Cerebellar cortex (tissue), 1 donor: Measurements from ENCODE around the gene CLDN11.

Experiments
- DNase-seq: peaks from one replicate; pipeline ENCODE4 v3.0.0-alpha.2; 2015; ENCODE audit warnings: low spot score

CLDN11 gene

GRCh38 chr3:170426240-170426797 lies 7.7 kb downstream of the CLDN11 start:
- DNase-seq = no peak

- DNase-seq = no peak
These were observed 9.4 kb downstream of the CLDN11 start for GRCh38 chr3:170428095-170428494.

DNA sequence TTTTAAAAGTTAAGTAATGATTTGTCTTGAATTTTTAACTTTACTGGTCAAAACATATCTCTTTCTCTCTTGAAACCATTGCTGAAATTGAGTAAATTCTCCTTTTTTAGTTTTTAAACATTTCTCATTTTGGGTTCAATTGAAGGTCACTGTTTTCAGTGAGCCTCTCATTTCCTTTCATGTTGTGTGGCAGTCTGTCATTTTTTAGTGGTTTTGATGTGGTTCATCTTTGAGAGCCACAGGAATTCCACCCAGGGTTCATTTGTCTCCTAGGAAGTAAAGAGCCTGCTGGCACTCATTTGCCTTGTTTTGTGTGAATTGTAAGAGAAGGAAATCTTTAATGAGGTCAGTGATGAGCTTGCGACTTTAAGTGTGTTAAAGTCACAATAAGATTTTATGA lies 10.4 kb downstream of the CLDN11 start:
- no peak for DNase-seq

DNA sequence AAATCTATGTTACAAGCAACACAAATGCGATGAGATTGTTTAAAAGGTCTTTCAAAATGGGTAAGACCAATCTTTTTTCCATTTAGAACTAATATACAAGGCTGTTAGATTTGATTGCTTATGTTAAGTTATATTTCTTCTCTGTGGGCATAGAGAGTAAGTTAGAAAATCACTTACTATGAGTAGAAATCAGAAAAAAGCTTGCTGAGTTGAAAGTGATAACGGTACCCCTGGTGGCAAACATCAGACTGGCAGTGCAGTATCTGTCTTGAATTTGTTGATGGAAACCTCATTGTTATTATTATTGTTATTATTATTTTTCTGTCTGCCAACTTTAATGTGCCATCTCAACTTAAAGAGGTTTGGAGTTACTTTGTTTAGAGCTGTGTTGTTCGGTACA lies 12.4 kb downstream of the CLDN11 start:
- DNase-seq = no peak

DNA sequence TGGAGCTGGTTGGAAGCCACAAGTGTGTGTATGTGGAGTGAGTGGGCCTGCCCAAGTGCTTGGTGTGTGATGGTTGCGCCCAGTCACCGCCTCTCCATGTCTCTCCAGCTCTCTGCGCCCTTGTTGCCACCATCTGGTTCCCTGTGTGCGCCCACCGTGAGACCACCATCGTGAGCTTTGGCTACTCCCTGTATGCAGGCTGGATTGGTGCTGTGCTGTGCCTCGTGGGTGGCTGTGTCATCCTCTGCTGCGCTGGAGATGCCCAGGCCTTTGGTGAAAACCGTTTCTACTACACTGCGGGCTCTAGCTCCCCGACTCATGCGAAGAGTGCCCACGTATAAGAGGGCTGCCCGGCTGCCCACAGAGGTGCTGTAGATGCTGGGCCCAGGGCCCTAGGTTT lies 13.7 kb downstream of the CLDN11 start:
- DNase-seq = no peak

GRCh38 chr3:170436697-170437096 lies 18.0 kb downstream of the CLDN11 start:
- no peak for DNase-seq

- DNase-seq = no peak
These were observed 18.5 kb downstream of the CLDN11 start for GRCh38 chr3:170437176-170437575.

DNA sequence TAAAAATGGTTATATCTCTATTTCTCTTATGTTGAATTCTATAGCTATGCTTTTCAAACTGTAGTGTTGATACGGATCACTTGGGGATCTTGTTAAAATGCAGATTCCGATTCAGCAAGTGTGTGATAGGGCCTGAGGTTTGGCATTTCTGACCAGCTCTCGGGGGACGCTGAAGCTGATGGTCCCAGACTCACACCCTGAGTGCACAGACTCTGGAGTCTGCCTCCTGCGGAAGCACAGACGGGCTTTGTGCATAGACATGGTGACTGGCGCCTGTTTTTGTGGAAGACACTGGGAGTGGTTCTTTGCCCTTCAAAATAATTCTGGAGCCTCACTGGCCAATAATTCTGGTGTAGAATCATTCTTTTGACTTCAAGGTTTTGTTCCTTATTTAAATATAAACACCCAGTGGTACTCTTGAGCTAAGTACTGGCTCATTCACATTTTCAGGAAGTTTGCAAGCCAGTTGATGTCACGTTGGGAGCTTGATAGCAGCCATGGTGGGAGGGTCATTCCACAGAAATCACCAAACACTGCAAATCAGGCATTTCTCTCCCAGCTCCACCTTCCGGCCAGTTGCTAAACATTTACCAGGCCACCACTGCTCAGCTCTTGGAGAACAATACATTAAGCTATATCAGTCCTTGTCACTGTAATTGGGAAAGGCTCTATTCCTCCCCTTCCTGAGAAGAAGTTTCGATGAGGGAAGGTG lies 19.2 kb downstream of the CLDN11 start:
- DNase-seq = no peak

- no peak for DNase-seq
These were observed 20.2 kb downstream of the CLDN11 start for GRCh38 chr3:170438836-170439235.

DNA sequence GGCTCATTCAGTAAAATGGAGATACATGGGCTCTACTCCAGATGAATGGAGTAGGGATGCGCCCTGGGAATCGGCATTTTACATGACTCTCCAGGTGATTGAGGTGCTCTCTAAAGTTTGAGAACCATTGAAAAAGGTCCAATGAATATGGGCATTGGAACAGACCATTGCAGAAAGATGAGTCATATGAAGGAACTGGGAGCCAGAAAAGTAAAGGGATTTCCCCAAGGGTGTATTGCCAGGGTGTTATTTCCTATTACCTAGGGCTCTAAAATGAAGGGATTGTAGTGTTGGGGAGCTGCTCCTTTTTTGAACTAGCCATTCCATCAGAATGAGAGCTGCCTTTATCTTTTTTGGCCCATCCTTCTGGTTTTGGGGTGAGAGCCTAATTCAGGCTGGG lies 21.7 kb downstream of the CLDN11 start:
- no peak for DNase-seq

DNA sequence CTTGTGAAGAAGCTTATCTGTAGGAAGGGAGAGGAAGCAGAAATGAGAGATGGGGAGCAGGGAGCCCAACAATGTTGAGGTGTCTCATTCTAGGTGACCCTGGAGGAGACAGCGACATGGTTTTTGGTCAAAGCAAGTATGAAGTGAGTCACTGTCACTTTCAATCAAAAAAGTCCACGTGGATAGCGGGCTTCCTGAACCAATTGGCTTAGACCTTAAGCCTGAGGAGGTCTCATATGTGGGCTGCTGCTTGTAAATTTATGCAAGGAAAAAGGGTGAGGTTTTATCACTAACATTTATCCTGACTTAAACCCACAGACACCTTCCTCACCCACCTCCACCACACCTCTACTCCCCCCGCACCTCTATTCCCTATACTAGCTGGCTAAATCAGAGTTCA lies 22.7 kb downstream of the CLDN11 start:
- DNase-seq = no peak

- no peak for DNase-seq
These were observed 24.3 kb downstream of the CLDN11 start for GRCh38 chr3:170442947-170443346.

- DNase-seq = no peak
These were observed 24.8 kb downstream of the CLDN11 start for GRCh38 chr3:170443457-170443856.

- no peak for DNase-seq
These were observed 29.9 kb downstream of the CLDN11 start for GRCh38 chr3:170448584-170448983.

DNA sequence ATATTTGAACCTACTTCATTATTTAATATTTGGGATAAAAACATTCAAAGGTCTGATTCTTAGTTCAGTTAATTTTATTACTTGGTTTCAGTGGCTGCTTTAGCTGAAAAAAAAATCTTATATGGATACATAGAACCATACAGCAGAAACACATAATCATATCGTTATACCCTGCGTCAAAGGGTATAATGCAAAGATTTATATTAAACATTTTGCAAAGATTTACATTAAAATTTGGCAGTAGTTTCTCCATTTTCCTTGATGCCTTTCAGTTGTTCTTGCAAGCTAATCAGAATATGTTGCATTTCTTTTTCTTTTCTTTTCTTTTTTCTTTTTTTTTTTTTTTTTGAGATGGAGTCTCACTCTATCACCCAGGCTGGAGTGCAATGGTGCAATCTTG lies 31.4 kb downstream of the CLDN11 start:
- no peak for DNase-seq

DNA sequence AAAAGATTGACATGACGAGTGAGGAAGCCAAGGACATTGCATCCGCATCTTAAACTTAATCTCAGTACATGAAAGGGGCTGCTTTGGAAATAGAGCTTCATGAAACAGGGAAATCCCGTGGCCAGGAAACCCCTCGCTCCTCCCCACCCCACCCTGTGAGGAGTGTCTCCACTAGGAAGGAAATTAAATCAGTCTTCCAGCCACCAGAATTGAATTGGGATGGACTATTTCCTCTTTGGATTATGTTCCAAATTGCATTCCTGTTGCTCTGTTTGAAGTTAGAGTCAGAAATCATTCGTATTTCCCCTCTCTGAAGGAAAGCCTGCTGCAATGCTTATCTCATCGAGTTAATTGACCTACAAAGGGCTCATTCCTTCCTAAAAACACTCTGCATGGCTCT lies 35.8 kb downstream of the CLDN11 start:
- DNase-seq = no peak

- no peak for DNase-seq
These were observed 39.6 kb downstream of the CLDN11 start for GRCh38 chr3:170458285-170458684.

DNA sequence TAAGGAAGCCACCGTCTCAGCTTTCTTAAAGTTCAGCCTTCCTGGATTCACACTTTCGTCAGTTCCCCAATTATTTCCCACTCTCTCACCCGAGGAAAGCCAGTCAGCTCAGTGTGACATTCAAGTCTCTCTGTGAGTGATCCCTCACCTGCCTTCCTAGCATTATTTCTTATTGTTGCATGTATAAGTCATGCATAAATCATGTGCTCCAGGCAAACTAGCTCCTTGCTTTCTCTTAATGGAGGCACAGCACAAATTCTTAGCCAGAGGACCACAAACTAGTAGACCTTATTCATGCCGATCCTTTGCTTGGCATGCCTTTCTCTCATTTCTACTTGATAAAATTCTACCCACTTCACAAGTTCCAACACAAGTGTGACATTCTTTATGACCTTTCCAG lies 44.3 kb downstream of the CLDN11 start:
- no peak for DNase-seq

GRCh38 chr3:170465955-170466354 lies 47.3 kb downstream of the CLDN11 start:
- DNase-seq = no peak

- no peak for DNase-seq
These were observed 48.3 kb downstream of the CLDN11 start for GRCh38 chr3:170467007-170467406.

GRCh38 chr3:170467571-170468147 lies 49.0 kb downstream of the CLDN11 start:
- DNase-seq = no peak

- DNase-seq = peak; percentile 29
These were observed 50.7 kb downstream of the CLDN11 start for GRCh38 chr3:170469151-170470062.
